Peyer's patch (tissue), 4 donors: Measurements from ENCODE around the gene SERPINB5.

Experiments used
- CTCF ChIP-seq, 6 experiments: fragments of 450-650 bp in 4 of 6; fragments of 200-600 bp in 2 of 6; sonication (generic) in 1 of 6; IDR thresholded peaks; one replicate each; pipeline ENCODE4 v1.5.1; 2017 to 2019; ENCODE audit warnings: antibody characterized with exemption in 6 of 6, mild to moderate bottlenecking in 3 of 6, moderate library complexity in 1 of 6
- POLR2A ChIP-seq, 2 donors: fragments of 450-650 bp; IDR thresholded peaks; one replicate each; pipeline ENCODE4 v1.5.1; 2017; ENCODE audit warnings: antibody characterized with exemption in 2 of 2, mild to moderate bottlenecking in 2 of 2, moderate library complexity in 2 of 2

- TF ChIP-seq CTCF (IDR thresholded peaks at IDR 0.05) = no peak
- TF ChIP-seq POLR2A (IDR thresholded peaks at IDR 0.05) = no peak
These were observed 38.6 kb upstream of the SERPINB5 start for GRCh38 chr18:63438181-63438580.
